HTERT RPE-1 (cell line): ENCODE data around the gene SOWAHA.
"Not testable (repeated sequence)": the region's sequence is repeated elsewhere in the genome, so short reads cannot be mapped to it uniquely, and the experiment has no call there.

Experiments
- in situ Hi-C: fragments of 300-500 bp; cut with MboI; formaldehyde crosslinking; loops from 4 replicates; pipeline ENCODE4 v1.14.3; 2020; ENCODE audit warnings: low sequenced_read_pairs

SOWAHA gene

GRCh38 chr5:132777209-132778069, 35.7 kb upstream of the SOWAHA start, which contains the start of gene SEPTIN8:
TSS of gene SEPTIN8 (minus strand) at chr5:132777239. CDS start at chr5:132777137, 102 bp downstream.
- in situ Hi-C loops: no loop called here

- in situ Hi-C loops: no loop called here
These were observed 35.0 kb upstream of the SOWAHA start for GRCh38 chr5:132778129-132778528.

- in situ Hi-C loops: no loop called here
These were observed 34.2 kb upstream of the SOWAHA start for GRCh38 chr5:132778856-132779255.

GRCh38 chr5:132779961-132780360, 33.1 kb upstream of the SOWAHA start:
- in situ Hi-C loops: no loop called here

GRCh38 chr5:132780577-132780976, 32.5 kb upstream of the SOWAHA start:
- in situ Hi-C loops: no loop called here

GRCh38 chr5:132781029-132781428, 32.1 kb upstream of the SOWAHA start:
- in situ Hi-C loops: no loop called here

- in situ Hi-C loops: no loop called here
These were observed 31.0 kb upstream of the SOWAHA start for GRCh38 chr5:132782101-132782500.

- in situ Hi-C loops: no loop called here
These were observed 27.7 kb upstream of the SOWAHA start for GRCh38 chr5:132785365-132785764.

GRCh38 chr5:132785864-132786263, 27.2 kb upstream of the SOWAHA start:
- in situ Hi-C loops: no loop called here

- in situ Hi-C loops: no loop called here
These were observed 26.0 kb upstream of the SOWAHA start for GRCh38 chr5:132787076-132787475.

- in situ Hi-C loops: no loop called here
These were observed 24.6 kb upstream of the SOWAHA start for GRCh38 chr5:132788508-132788907.

- in situ Hi-C loops: no loop called here
These were observed 23.9 kb upstream of the SOWAHA start for GRCh38 chr5:132788990-132789886.

GRCh38 chr5:132790201-132790865, 22.8 kb upstream of the SOWAHA start:
- in situ Hi-C loops: no loop called here

GRCh38 chr5:132791026-132791425, 22.1 kb upstream of the SOWAHA start:
- in situ Hi-C loops: no loop called here

GRCh38 chr5:132797651-132798050, 15.5 kb upstream of the SOWAHA start:
- in situ Hi-C loops: no loop called here

GRCh38 chr5:132799392-132799791, 13.7 kb upstream of the SOWAHA start:
- in situ Hi-C loops: no loop called here

GRCh38 chr5:132800545-132800944, 12.6 kb upstream of the SOWAHA start:
- in situ Hi-C loops: no loop called here

- in situ Hi-C loops: no loop called here
These were observed 10.9 kb upstream of the SOWAHA start for GRCh38 chr5:132802044-132802684.

- in situ Hi-C loops: not testable (repeated sequence)
These were observed 10.4 kb upstream of the SOWAHA start for GRCh38 chr5:132802685-132803066.

GRCh38 chr5:132804219-132804618, 8.9 kb upstream of the SOWAHA start:
- in situ Hi-C loops: not testable (repeated sequence)

GRCh38 chr5:132805872-132806271, 7.2 kb upstream of the SOWAHA start:
- in situ Hi-C loops: not testable (repeated sequence)
